Measurements from ENCODE around the gene ATP1A2. TPM values are rescaled to one million over a fixed set of nuclear protein-coding genes. Genes with fewer than 3 reads are reported as not detected.

The ATP1A2 gene
- total and polyA plus RNA-seq, 2 donors (not counting 3 experiments of a cell fraction or from before 2014, with no cell fraction given), result not detected

DNA sequence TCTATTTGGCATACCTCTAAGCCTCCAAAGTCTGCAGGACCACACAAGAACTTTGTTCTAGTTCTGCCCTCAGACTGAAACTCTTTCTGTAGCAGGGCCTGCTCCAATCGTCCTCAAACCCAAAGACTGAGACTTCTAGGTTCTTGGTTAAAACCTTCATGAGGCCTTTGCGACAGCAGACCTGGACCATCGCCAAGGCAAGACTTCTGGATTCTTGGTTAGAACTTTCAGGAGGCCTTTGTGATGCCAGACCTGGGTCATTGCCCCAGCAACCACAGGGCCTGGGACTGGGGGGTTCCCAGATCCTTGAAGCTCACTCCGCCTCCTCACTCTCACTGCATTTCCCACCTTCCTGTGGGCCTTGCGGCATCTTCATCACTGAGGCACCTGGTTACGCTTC is 35.7 kb downstream of the ATP1A2 start, which contains the start of gene ATP1A4:
ATP1A4 (plus strand) TSS at position 301 of the 400 bp plus-strand sequence. CDS start 438 bp downstream, outside the sequence.
- Histone ChIP-seq H3K27me3 (ENCODE audit: control insufficient read depth in 2 of 2, insufficient read depth in 2 of 2, low read length in 2 of 2) (peaks cover 0 to 7% of the 10 kb centered on the region in 2 experiments), H4K20me1 (replicated peaks; ENCODE audit: control insufficient read depth, extremely low read depth, insufficient read depth, low read length) (no peaks in the 10 kb centered on the region), H2AFZ (ENCODE audit: low read depth, low read length) (no peak within 1 kb of the TSS), H3K36me3 (ENCODE audit: control insufficient read depth in 2 of 2, extremely low read depth in 1 of 2, insufficient read depth in 2 of 2, low read length in 2 of 2) (no peaks in the 10 kb centered on the region), H3K9me1 (replicated peaks; ENCODE audit: control insufficient read depth, extremely low read depth, insufficient read depth, low read length) (no peaks in the 10 kb centered on the region), H3K4me3 (replicated peaks in 1 of 3; ENCODE audit: insufficient read depth in 1 of 3, low read depth in 1 of 3, low read length in 3 of 3) (no peak within 1 kb of the TSS), H3K79me2 (ENCODE audit: control insufficient read depth, insufficient read depth, low read length) (no peaks in the 10 kb centered on the region), H3K4me2 (ENCODE audit: insufficient read depth, low read length) (no peak within 1 kb of the TSS), H3K27ac (ENCODE audit: insufficient read depth, low read depth, low read length) (no peak within 1 kb of the TSS), H3K9ac (replicated peaks; ENCODE audit: extremely low read depth, insufficient read depth, low read length) (no peak within 1 kb of the TSS), H3K4me1 (ENCODE audit: control insufficient read depth, extremely low read depth, insufficient read depth, low read length) (no peaks in the 10 kb centered on the region), H3K9me3 (replicated peaks; ENCODE audit: control insufficient read depth, insufficient read depth, low read length) (no peaks in the 10 kb centered on the region)
- dilution Hi-C loops (cut with MboI; ENCODE audit: extremely low pct_ligation_motif_present, low sequenced_read_pairs) (no loop called here), intact Hi-C loops (cut with micrococcal nuclease) (no loop called here)
- DNase-seq (ENCODE audit: low read depth, low spot score) (no peak), FAIRE-seq (no peak)
- CTCF ChIA-PET, result interaction anchor here (0.7 kb wide), 1 partner anchor 93 kb away, joined by 3 read pairs; no protein-coding TSS in a partner anchor
- POLR2A ChIA-PET, result no interaction called here
- no TSS peak for BruUV-seq (replicated peaks)
- TF ChIP-seq, protein P1, sequence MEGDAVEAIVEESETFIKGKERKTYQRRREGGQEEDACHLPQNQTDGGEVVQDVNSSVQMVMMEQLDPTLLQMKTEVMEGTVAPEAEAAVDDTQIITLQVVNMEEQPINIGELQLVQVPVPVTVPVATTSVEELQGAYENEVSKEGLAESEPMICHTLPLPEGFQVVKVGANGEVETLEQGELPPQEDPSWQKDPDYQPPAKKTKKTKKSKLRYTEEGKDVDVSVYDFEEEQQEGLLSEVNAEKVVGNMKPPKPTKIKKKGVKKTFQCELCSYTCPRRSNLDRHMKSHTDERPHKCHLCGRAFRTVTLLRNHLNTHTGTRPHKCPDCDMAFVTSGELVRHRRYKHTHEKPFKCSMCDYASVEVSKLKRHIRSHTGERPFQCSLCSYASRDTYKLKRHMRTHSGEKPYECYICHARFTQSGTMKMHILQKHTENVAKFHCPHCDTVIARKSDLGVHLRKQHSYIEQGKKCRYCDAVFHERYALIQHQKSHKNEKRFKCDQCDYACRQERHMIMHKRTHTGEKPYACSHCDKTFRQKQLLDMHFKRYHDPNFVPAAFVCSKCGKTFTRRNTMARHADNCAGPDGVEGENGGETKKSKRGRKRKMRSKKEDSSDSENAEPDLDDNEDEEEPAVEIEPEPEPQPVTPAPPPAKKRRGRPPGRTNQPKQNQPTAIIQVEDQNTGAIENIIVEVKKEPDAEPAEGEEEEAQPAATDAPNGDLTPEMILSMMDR (IDR thresholded peaks at IDR 0.05; ENCODE audit: extremely low read depth in 1 of 2, insufficient read depth in 1 of 2, low read depth in 1 of 2, low read length in 2 of 2), result no peak
- no peak for TF ChIP-seq MYC (IDR thresholded peaks at IDR 0.05; ENCODE audit: low read depth, low read length)

- peaks cover 7 to 10% of the 10 kb centered on the region in 2 experiments for H3K27me3 ChIP-seq (ENCODE audit: control insufficient read depth in 2 of 2, insufficient read depth in 2 of 2, low read length in 2 of 2)
- no peaks in the 10 kb centered on the region for H4K20me1 ChIP-seq (replicated peaks; ENCODE audit: control insufficient read depth, extremely low read depth, insufficient read depth, low read length)
- no peaks in the 10 kb centered on the region for H3K36me3 ChIP-seq (ENCODE audit: control insufficient read depth in 2 of 2, extremely low read depth in 1 of 2, insufficient read depth in 2 of 2, low read length in 2 of 2)
- BruUV-seq (replicated peaks), result no TSS peak
- dilution Hi-C loops (cut with MboI; ENCODE audit: extremely low pct_ligation_motif_present, low sequenced_read_pairs), result no loop called here
- no peak overlapping the region for H3K27ac ChIP-seq (ENCODE audit: insufficient read depth, low read depth, low read length)
- TF ChIP-seq, protein P1 (IDR thresholded peaks at IDR 0.05; ENCODE audit: extremely low read depth in 1 of 2, insufficient read depth in 1 of 2, low read depth in 1 of 2, low read length in 2 of 2), result no peak
- no peak for TF ChIP-seq FOS (IDR thresholded peaks at IDR 0.05; ENCODE audit: borderline replicate concordance, insufficient read depth, low read length)
- TF ChIP-seq MYC (IDR thresholded peaks at IDR 0.05; ENCODE audit: low read depth, low read length), result no peak
- no peak for TF ChIP-seq GATA2 (IDR thresholded peaks at IDR 0.05; ENCODE audit: insufficient read depth, insufficient read length, low read depth, low read length)
- TF ChIP-seq, protein P2, sequence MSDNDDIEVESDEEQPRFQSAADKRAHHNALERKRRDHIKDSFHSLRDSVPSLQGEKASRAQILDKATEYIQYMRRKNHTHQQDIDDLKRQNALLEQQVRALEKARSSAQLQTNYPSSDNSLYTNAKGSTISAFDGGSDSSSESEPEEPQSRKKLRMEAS (IDR thresholded peaks at IDR 0.05; ENCODE audit: insufficient read depth, insufficient read length), result no peak
- no peak for TF ChIP-seq JUN (IDR thresholded peaks at IDR 0.05; ENCODE audit: borderline replicate concordance, insufficient read depth, insufficient read length, low read depth)
- TF ChIP-seq POLR2AphosphoS5 (IDR thresholded peaks at IDR 0.05; ENCODE audit: insufficient read depth, low read depth, low read length), result no peak
- TF ChIP-seq EZH2 (IDR thresholded peaks at IDR 0.05; ENCODE audit: borderline replicate concordance, low read depth, low read length, severe bottlenecking), result no peak
- no peak for TF ChIP-seq POLR2A (IDR thresholded peaks at IDR 0.05; ENCODE audit: low read depth, low read length)
- CTCF ChIA-PET, result interaction anchor here (0.9 kb wide), 1 partner anchor 137 kb away, joined by 3 read pairs; no protein-coding TSS in a partner anchor
- no peak overlapping the region for H3K9ac ChIP-seq (replicated peaks; ENCODE audit: extremely low read depth, insufficient read depth, low read length)
- intact Hi-C loops (cut with micrococcal nuclease), result no loop called here
- POLR2A ChIA-PET, result no interaction called here
- no peaks in the 10 kb centered on the region for H3K4me1 ChIP-seq (ENCODE audit: control insufficient read depth, extremely low read depth, insufficient read depth, low read length)
- no peaks in the 10 kb centered on the region for H3K9me1 ChIP-seq (replicated peaks; ENCODE audit: control insufficient read depth, extremely low read depth, insufficient read depth, low read length)
- H3K9me3 ChIP-seq (replicated peaks; ENCODE audit: control insufficient read depth, insufficient read depth, low read length), result no peaks in the 10 kb centered on the region
- H2AFZ ChIP-seq (ENCODE audit: low read depth, low read length), result no peak overlapping the region
- H3K79me2 ChIP-seq (ENCODE audit: control insufficient read depth, insufficient read depth, low read length), result no peaks in the 10 kb centered on the region
- H3K4me3 ChIP-seq (replicated peaks in 1 of 3; ENCODE audit: insufficient read depth in 1 of 3, low read depth in 1 of 3, low read length in 3 of 3), result no peak overlapping the region
- no peak overlapping the region for H3K4me2 ChIP-seq (ENCODE audit: insufficient read depth, low read length)
- FAIRE-seq, result no peak
- no peak for DNase-seq (ENCODE audit: low read depth, low spot score)
These were observed 39.2 kb downstream of the ATP1A2 start for GRCh38 chr1:160154790-160155189.

Measured in endothelial cell of umbilical vein (primary cell).